Gastrocnemius medialis (tissue), 4 donors: ENCODE data around the gene TASOR2. TPM values are rescaled to one million over a fixed set of nuclear protein-coding genes. Genes with fewer than 3 reads are reported as not detected.

ENCODE experiments used
- ATAC-seq, 2 donors: fragments of 150-250 bp; one replicate each; pipeline ENCODE4 v1.9.1; 2016
- DNase-seq, 2 donors: peaks; one replicate each; pipeline ENCODE4 v3.0.0-alpha.2; 2019
- H3K27ac ChIP-seq, 4 donors: fragments of 200-600 bp; sonication (generic); 1 replicate in 1 of 4; 2 replicates in 3 of 4; pipeline ENCODE4 v1.5.1; 2016 to 2018; ENCODE audit warnings: mild to moderate bottlenecking in 2 of 4, moderate library complexity in 1 of 4
- H3K27me3 ChIP-seq, 3 donors: fragments of 200-600 bp; sonication (generic) in 2 of 3; 1 replicate in 1 of 3; 2 replicates in 2 of 3; pipeline versions ENCODE4 v1.5.1 to v1.6.0; 2016 to 2019; ENCODE audit warnings: mild to moderate bottlenecking in 1 of 3, moderate library complexity in 1 of 3
- H3K36me3 ChIP-seq, 2 donors: fragments of 200-600 bp; sonication (generic) in 1 of 2; one replicate each; pipeline ENCODE4 v1.5.1; 2017 to 2018
- H3K4me1 ChIP-seq, 2 donors: fragments of 200-600 bp; sonication (generic) in 1 of 2; one replicate each; pipeline ENCODE4 v1.5.1; 2016 to 2017; ENCODE audit warnings: mild to moderate bottlenecking in 2 of 2
- H3K4me3 ChIP-seq, 4 donors: fragments of 200-600 bp; sonication (generic) in 3 of 4; 1 replicate in 1 of 4; 2 replicates in 3 of 4; pipeline ENCODE4 v1.5.1; 2016 to 2019; ENCODE audit warnings: mild to moderate bottlenecking in 2 of 4
- H3K9me3 ChIP-seq, 3 donors: fragments of 200-600 bp; sonication (generic) in 2 of 3; 1 replicate in 1 of 3; 2 replicates in 2 of 3; pipeline ENCODE4 v1.5.1; 2016 to 2019
- CTCF ChIP-seq, 5 experiments: fragments of 450-650 bp in 3 of 5; fragments of 200-600 bp in 2 of 5; sonication (generic) in 2 of 5; IDR thresholded peaks in 4 of 5; conservative IDR thresholded peaks in 1 of 5; 1 replicate in 4 of 5; 2 replicates in 1 of 5; pipeline ENCODE4 v1.5.1; 2016 to 2019; ENCODE audit warnings: antibody characterized with exemption in 5 of 5, mild to moderate bottlenecking in 3 of 5, moderate library complexity in 3 of 5
- POLR2A ChIP-seq, 2 donors: fragments of 450-650 bp; IDR thresholded peaks; one replicate each; pipeline ENCODE4 v1.6.1; 2017; ENCODE audit warnings: antibody characterized with exemption in 2 of 2, mild to moderate bottlenecking in 2 of 2, moderate library complexity in 2 of 2
- in situ Hi-C, 4 donors: fragments of 200-750 bp; cut with MboI; loops; one replicate each; pipeline versions ENCODE4 v1.15.0 to v1.8.0; 2017; ENCODE audit warnings: low sequenced_read_pairs in 4 of 4
- intact Hi-C: fragments of 100-400 bp; cut with DNase I; formaldehyde crosslinking; loops from one replicate; pipeline ENCODE4 v1.15.1; 2023; ENCODE audit warnings: low total_unique reads
- total RNA-seq, 4 donors: library from RNA; depleted of rRNA; stranded (reverse); fragments of >200 nt; gene quantifications; one replicate each; pipeline versions ENCODE4 v1.1.0 to v1.2.3, GENCODE V29; 2016

Gene TASOR2
- total RNA-seq, 4 donors from 2014 or later = 32.0 to 78.0 (median 50.0) TPM

GRCh38 chr10:5692461-5693358, 8.1 kb downstream of the TASOR2 start:
- H3K4me3 ChIP-seq = peak overlapping the region; percentile 36 to 45 (median 44)
- TF ChIP-seq POLR2A (IDR thresholded peaks at IDR 0.05) (no peak), CTCF (IDR thresholded peaks at IDR 0.05 in 4 of 5, conservative IDR thresholded peaks at IDR 0.05 in 1 of 5) (no peak)
- DNase-seq = no peak
- peaks cover 0 to 5% of the 10 kb centered on the region in 2 donors for H3K36me3 ChIP-seq
- intact Hi-C loops (no loop called here), in situ Hi-C loops (loop anchor here in 3 of 4 donors (25.0 kb wide), 1 partner anchor 170 kb away; no protein-coding TSS in a partner anchor)
- no peaks in the 10 kb centered on the region for H3K27me3 ChIP-seq
- H3K27ac ChIP-seq = no peak overlapping the region
- H3K4me1 ChIP-seq = peaks cover 6 to 9% of the 10 kb centered on the region in 2 donors
- no peaks in the 10 kb centered on the region for H3K9me3 ChIP-seq
- no peak for ATAC-seq

GRCh38 chr10:5694573-5694972, 9.9 kb downstream of the TASOR2 start:
- DNase-seq (no peak), ATAC-seq (no peak)
- Histone ChIP-seq H3K4me1 (peaks cover 3 to 14% of the 10 kb centered on the region in 2 donors), H3K27ac (no peak overlapping the region), H3K4me3 (no peak overlapping the region), H3K9me3 (no peaks in the 10 kb centered on the region), H3K36me3 (no peaks in the 10 kb centered on the region), H3K27me3 (no peaks in the 10 kb centered on the region)
- intact Hi-C loops (no loop called here), in situ Hi-C loops (loop anchor here in 3 of 4 donors (25.0 kb wide), 1 partner anchor 168 kb away; no protein-coding TSS in a partner anchor)
- TF ChIP-seq CTCF (IDR thresholded peaks at IDR 0.05 in 4 of 5, conservative IDR thresholded peaks at IDR 0.05 in 1 of 5) (no peak), POLR2A (IDR thresholded peaks at IDR 0.05) (no peak)

DNA sequence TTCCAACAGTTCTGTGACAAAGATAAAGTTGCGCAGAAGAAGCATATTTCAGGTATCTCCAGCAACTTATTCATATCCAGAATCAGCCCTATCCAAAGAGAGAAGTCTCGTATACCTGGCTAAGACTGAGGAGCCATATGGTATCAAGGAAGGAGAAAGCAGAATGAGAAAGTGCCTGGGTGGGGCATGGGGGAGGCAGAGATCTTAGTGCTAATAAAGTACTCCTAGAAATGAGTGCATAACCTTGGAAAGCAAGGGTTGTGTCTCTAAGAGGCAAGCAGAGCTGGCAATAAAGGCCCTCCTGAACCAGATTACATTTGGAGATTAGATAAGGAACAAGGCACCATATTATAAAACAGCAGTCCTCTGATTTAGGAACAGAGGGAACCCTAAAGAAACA, 12.7 kb downstream of the TASOR2 start:
- TF ChIP-seq CTCF (IDR thresholded peaks at IDR 0.05 in 4 of 5, conservative IDR thresholded peaks at IDR 0.05 in 1 of 5) = no peak
- no peak for TF ChIP-seq POLR2A (IDR thresholded peaks at IDR 0.05)
- intact Hi-C loops = no loop called here

DNA sequence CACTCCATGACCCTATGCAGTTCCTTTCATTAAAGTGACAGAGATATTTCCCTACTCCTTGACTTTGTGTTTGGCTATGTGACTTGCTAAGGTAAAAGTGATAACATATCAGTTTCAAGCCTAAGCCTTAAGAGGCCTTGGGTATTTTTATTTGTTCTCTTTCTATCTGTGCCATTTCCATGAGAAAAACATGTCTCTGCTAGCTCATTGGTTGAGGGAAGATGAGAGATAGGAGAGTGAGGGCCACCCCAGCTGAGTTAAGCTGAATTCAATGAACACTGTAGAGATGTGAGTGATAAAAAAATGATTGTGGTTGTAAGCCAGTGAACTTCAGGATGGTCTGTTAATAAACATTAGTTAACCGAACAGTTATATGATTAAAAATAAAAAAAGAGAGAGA, 13.4 kb downstream of the TASOR2 start:
- ATAC-seq = no peak
- intact Hi-C loops = no loop called here

More for the DNA sequence above, 12.7 kb downstream of the TASOR2 start:
- in situ Hi-C loops = loop anchor here in 3 of 4 donors (25.0 kb wide), 1 partner anchor 165 kb away; no protein-coding TSS in a partner anchor
- no peak for ATAC-seq
- no peak overlapping the region for H3K4me3 ChIP-seq
- H3K9me3 ChIP-seq = no peaks in the 10 kb centered on the region
- H3K27me3 ChIP-seq = no peaks in the 10 kb centered on the region
- no peak overlapping the region for H3K27ac ChIP-seq
- DNase-seq = no peak
- no peaks in the 10 kb centered on the region for H3K36me3 ChIP-seq
- peaks cover 2 to 9% of the 10 kb centered on the region in 2 donors for H3K4me1 ChIP-seq

More for the DNA sequence above, 13.4 kb downstream of the TASOR2 start:
- H3K4me1 ChIP-seq = peaks cover 0 to 9% of the 10 kb centered on the region in 2 donors
- no peaks in the 10 kb centered on the region for H3K9me3 ChIP-seq
- H3K27ac ChIP-seq = no peak overlapping the region
- H3K4me3 ChIP-seq = no peak overlapping the region
- TF ChIP-seq POLR2A (IDR thresholded peaks at IDR 0.05) = no peak
- no peak for TF ChIP-seq CTCF (IDR thresholded peaks at IDR 0.05 in 4 of 5, conservative IDR thresholded peaks at IDR 0.05 in 1 of 5)
- H3K36me3 ChIP-seq = no peaks in the 10 kb centered on the region
- in situ Hi-C loops = loop anchor here in 3 of 4 donors (25.0 kb wide), 1 partner anchor 164 kb away; no protein-coding TSS in a partner anchor
- no peaks in the 10 kb centered on the region for H3K27me3 ChIP-seq
- DNase-seq = no peak
